Measurements from ENCODE around the gene ADIG. TPM values are rescaled to one million over a fixed set of nuclear protein-coding genes. Genes with fewer than 3 reads are reported as not detected.

The ADIG gene
- total RNA-seq, 1 donor from 2014 or later, result not detected

DNA sequence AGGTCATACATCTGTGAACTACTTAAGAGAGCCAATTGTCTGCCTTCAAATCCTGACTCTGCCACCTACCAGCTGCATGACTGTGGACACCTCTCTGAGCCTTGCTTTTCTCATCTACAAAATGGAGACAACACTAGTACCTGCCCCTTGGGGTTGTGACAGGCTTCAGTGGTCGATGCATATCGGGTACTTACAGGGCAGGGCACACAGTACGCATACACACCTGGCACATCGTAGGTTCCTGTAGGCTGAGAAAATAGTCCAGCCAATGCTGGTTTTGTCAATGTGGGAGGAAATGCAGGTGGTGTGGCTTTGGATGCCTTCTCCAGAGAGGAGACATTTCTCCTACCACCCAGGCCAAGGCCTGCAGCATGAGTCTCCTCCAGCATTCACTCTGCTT, 2.3 kb downstream of the ADIG start:
- H3K27me3 Mint-ChIP-seq (ENCODE audit: unreplicated experiment), result peaks cover 3% of the 10 kb centered on the region
- no peak overlapping the region for H3K27ac Mint-ChIP-seq (ENCODE audit: unreplicated experiment)
- H3K36me3 Mint-ChIP-seq (ENCODE audit: unreplicated experiment), result no peaks in the 10 kb centered on the region
- H3K4me1 Mint-ChIP-seq (ENCODE audit: low read depth, unreplicated experiment), result peaks cover 13% of the 10 kb centered on the region
- TF ChIP-seq, protein P1, sequence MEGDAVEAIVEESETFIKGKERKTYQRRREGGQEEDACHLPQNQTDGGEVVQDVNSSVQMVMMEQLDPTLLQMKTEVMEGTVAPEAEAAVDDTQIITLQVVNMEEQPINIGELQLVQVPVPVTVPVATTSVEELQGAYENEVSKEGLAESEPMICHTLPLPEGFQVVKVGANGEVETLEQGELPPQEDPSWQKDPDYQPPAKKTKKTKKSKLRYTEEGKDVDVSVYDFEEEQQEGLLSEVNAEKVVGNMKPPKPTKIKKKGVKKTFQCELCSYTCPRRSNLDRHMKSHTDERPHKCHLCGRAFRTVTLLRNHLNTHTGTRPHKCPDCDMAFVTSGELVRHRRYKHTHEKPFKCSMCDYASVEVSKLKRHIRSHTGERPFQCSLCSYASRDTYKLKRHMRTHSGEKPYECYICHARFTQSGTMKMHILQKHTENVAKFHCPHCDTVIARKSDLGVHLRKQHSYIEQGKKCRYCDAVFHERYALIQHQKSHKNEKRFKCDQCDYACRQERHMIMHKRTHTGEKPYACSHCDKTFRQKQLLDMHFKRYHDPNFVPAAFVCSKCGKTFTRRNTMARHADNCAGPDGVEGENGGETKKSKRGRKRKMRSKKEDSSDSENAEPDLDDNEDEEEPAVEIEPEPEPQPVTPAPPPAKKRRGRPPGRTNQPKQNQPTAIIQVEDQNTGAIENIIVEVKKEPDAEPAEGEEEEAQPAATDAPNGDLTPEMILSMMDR (IDR thresholded peaks at IDR 0.05; ENCODE audit: partially characterized antibody, unreplicated experiment), result no peak
- DNase-seq, result no peak
- H3K4me3 Mint-ChIP-seq (ENCODE audit: unreplicated experiment), result no peak overlapping the region
- H3K9me3 Mint-ChIP-seq (ENCODE audit: unreplicated experiment), result peaks cover 2% of the 10 kb centered on the region

DNA sequence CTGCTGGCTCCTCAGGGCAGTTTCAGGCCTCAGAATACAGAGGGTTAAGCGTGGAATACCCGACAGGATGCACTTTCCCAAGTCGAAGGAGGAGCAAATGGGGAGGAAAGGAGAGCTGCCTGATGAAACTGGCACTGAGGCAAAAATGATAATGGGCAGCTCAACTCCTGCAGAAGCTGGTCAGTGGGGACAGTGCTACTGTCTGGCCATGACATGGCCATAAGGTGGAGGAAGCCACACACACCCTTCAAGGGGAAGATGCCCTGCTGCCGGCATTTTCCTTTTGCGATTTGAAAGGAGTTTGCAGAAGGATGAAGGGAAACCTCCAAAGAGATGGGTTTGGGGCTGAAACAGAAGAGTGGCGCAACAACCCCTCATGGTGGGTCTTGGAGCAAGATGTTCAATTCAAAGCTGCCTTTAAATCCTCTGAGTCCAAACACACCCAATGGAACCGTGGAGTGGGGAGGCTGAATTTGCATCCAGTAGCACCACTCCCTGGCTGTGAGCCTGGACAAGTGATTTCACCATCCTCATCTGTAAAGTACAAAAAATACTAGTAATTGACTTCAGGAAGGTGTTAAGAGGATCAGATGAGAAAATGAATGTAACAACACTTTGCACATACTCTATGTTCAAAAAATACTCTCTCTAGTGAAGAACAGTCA, 3.2 kb downstream of the ADIG start:
- no peak overlapping the region for H3K27ac Mint-ChIP-seq (ENCODE audit: unreplicated experiment)
- peaks cover 2% of the 10 kb centered on the region for H3K9me3 Mint-ChIP-seq (ENCODE audit: unreplicated experiment)
- TF ChIP-seq, protein P1 (IDR thresholded peaks at IDR 0.05; ENCODE audit: partially characterized antibody, unreplicated experiment), result no peak
- DNase-seq, result no peak
- peaks cover 3% of the 10 kb centered on the region for H3K27me3 Mint-ChIP-seq (ENCODE audit: unreplicated experiment)
- peaks cover 11% of the 10 kb centered on the region for H3K4me1 Mint-ChIP-seq (ENCODE audit: low read depth, unreplicated experiment)
- no peaks in the 10 kb centered on the region for H3K36me3 Mint-ChIP-seq (ENCODE audit: unreplicated experiment)
- no peak overlapping the region for H3K4me3 Mint-ChIP-seq (ENCODE audit: unreplicated experiment)

DNA sequence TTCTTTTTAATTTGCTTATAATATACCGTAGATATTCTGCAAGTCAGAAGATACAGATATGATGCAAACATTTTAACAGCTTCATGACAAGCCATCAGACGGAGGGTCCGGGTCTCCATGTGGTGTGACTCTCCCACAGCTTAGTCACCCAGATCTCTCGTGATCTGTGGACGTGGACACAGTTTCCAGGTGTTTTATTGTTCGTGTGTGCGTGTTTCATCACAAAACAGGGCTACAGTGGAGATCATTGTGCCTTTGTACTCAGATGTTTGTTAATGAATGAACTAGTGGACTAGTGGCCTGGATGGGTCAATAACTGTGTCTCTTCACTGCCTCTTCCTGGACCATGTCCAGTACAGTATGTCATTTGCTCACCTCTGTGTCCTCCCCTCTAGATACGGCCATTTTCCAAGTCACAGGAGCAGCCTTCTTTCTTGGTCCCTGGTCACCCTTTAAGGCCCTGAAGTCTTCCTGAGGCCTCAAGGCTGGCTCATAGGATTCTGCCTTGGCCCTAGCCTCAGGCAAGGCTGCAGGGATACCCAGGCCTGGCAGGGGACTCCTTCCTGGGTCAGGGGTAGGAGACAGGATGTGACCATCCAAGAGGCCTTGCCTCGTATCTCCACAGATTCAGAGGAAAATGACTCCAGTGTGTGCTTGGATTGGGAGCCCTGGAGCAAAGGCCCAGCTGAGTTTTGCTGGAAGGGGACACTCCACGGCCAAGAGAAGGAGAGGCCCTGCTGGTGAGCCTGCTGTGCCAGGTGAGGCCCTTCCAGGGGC, 4.6 kb downstream of the ADIG start:
- TF ChIP-seq, protein P1 (IDR thresholded peaks at IDR 0.05; ENCODE audit: partially characterized antibody, unreplicated experiment), result no peak
- DNase-seq, result no peak
- Mint-ChIP-seq H3K27ac (ENCODE audit: unreplicated experiment) (no peak overlapping the region), H3K4me3 (ENCODE audit: unreplicated experiment) (no peak overlapping the region), H3K36me3 (ENCODE audit: unreplicated experiment) (no peaks in the 10 kb centered on the region), H3K9me3 (ENCODE audit: unreplicated experiment) (peaks cover 2% of the 10 kb centered on the region), H3K27me3 (ENCODE audit: unreplicated experiment) (peaks cover 3% of the 10 kb centered on the region), H3K4me1 (ENCODE audit: low read depth, unreplicated experiment) (peaks cover 4% of the 10 kb centered on the region)

DNA sequence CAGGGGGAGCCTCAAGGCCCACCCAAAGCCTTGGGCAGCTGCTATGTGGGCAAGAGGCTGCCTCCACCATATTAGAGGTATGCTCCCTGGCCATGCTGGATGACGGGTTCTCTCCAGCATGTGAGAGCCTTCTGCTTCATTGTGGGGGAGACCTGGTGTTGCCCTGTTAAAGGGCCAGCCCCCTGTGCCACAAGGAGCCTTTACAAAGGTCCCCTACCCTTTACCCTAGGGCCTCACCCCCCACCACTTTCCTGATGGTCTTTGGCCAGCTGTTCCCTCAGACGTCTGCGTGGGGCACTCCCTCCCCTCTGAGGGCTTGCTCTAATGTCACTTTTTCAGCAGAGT, 5.2 kb downstream of the ADIG start:
- Mint-ChIP-seq H3K27ac (ENCODE audit: unreplicated experiment) (no peak overlapping the region), H3K27me3 (ENCODE audit: unreplicated experiment) (peaks cover 3% of the 10 kb centered on the region), H3K36me3 (ENCODE audit: unreplicated experiment) (no peaks in the 10 kb centered on the region)

More for the DNA sequence above, 5.2 kb downstream of the ADIG start:
- TF ChIP-seq, protein P1 (IDR thresholded peaks at IDR 0.05; ENCODE audit: partially characterized antibody, unreplicated experiment), result no peak
- no peak for DNase-seq
- no peak overlapping the region for H3K4me3 Mint-ChIP-seq (ENCODE audit: unreplicated experiment)
- H3K4me1 Mint-ChIP-seq (ENCODE audit: low read depth, unreplicated experiment), result peaks cover 2% of the 10 kb centered on the region
- H3K9me3 Mint-ChIP-seq (ENCODE audit: unreplicated experiment), result peaks cover 2% of the 10 kb centered on the region
